Measurements from ENCODE around the gene FOXF1.

Gene FOXF1

GRCh38 chr16:86534779-86535615 lies 24.7 kb downstream of the FOXF1 start:
- DNase-seq (ENCODE audit: low read depth): no peak

DNA sequence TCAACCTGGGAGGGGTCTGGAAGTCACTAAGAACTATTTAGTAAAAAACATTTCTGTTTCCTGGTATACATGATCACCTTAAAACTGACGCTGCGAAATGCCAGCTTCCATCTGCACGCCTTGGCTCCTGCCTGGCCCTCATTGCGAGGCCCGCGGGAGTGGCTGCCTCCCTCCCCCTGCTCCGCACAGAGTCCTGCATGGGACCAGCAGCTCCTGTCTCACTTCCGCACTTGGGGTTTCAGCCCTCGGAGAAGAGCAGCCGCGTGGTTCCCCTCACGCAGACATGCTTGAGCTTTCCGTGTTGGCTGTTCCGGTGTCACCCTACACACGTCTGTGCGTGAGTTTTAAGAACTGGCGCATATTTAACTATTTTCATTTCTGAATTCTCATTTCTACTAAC lies 26.3 kb downstream of the FOXF1 start:
- DNase-seq (ENCODE audit: low read depth): no peak

DNA sequence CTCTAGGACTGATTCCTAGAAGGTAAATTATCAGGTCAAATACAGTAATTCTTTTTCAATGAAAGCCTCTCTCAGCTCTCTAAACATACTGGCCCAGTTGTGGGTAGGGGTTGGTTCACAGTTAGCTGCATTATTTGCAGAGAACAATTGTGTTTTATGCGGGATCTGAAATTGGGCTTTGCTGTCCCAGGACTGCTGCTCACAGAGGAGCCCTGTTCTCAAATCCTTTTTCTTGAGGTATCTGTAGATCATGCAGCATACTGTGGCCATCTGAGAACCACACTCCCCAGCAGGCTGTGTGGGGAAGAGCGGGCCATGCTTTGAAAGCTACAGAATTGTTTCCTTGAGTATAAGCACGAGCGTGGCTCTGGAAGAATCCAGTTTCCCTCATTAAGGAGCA lies 27.2 kb downstream of the FOXF1 start:
- DNase-seq (ENCODE audit: low read depth): no peak

DNA sequence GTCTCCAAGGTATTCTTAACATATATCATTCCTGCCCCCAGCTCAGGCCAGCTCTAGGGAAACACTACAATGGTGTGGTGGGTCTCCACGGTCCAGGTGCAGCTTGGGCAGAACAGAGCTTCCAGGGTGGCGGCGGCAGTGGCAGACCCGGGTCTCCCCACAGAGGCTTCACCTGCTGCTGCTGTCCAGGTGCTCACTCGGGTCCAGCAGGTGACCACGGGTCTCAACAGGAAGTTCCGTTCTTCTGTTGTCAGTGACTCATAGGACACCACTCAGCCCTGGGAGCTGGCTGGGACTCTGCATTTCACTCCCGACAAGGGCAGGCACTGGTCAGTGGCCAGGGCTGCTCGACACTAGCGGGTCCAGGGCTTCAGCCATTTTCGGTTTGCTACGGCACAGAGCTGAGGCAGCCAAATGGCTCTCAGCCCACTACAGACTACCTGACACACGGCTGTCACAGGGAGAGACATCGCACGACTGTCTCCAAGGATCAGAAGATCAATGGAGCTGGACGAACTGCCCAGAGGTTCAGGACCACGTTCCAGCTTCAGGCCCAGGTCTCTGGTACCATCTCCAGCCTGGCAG lies 28.0 kb downstream of the FOXF1 start:
- DNase-seq (ENCODE audit: low read depth): no peak

GRCh38 chr16:86540894-86541293 lies 30.6 kb downstream of the FOXF1 start:
- DNase-seq (ENCODE audit: low read depth): no peak

DNA sequence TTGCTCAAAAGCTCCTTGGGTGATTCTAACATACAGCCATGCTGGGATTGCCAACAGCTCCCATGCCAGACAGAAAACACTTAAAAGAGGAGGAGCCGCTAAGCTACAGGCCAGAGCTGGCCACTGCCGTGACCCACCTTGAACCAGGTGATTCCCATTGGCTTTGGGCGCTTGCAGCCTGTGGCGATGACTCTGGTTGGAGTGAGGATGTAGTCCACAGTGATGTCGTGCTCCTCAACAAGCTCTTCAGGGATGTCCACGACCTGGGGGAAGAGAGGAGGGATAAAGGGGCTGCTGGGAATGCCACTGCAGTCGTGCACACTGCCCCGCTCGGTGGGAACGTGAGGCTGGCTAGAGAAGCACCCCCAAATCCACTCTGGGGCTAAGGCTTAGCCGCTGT lies 31.2 kb downstream of the FOXF1 start:
- no peak for DNase-seq (ENCODE audit: low read depth)

DNA sequence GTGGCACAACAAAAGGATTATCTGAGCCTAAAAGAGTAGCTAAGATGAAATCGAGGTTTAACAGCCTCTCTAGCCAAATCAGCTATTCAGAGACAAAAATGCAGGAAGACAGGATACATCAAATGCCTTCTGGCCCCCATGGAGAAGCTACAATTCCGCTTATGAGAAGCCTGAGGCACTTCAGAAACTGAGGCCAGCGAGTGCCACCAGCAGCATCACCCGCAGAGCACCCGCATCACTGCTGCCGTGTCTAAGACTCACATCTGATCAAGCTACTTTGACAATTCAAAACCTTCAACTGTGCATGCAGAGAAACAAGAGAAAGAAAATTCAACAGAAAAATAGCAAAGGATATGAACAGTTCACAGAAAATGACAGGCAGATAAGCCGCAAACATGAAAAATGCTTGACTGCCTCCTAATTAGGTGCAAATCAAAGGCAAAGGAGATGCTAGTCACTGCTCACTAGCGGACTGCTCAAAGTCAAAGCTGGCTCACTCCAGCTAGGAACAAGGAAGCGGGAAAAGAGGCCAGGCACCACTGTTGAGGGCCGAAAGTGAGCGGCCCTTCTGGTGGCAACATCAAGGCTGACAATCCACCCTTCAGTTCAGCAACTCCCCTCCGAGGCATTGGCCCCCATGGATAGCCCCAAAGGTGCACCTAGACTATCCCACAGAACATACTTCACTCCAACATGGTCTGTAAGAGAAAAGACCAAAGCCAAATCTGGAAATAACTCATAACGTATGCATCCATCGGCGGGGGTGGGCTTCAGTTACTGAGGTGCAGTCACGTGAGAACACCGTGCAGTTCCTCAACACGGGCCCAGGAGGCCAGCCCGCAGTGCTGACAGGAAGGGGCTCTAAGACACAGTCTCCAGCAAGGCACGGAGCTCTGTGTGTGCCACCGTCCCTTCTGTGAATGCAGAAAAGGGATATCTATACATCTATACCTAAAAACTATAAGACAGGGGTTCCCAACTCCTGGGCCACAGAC lies 32.7 kb downstream of the FOXF1 start:
- no peak for DNase-seq (ENCODE audit: low read depth)

DNA sequence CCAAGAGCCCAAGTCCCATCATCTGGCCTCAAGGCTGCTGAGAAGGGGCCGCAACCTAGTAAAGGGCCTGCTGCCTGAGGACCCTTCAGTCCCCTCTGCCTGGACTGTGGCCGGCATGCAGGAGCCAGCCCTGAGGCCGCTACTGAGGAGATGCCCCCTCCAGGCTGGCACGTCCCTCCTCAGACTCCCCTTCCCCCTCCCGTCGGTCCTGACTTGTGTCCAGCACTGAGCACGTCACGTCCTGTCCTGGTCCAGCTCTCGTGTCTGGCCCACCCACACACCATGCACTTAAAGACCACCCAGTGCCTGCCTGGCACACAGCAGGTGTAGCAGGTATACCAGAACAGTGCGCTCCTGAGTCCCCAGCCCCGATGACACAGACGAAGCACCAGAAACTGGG lies 35.2 kb downstream of the FOXF1 start:
- DNase-seq (ENCODE audit: low read depth): no peak

DNA sequence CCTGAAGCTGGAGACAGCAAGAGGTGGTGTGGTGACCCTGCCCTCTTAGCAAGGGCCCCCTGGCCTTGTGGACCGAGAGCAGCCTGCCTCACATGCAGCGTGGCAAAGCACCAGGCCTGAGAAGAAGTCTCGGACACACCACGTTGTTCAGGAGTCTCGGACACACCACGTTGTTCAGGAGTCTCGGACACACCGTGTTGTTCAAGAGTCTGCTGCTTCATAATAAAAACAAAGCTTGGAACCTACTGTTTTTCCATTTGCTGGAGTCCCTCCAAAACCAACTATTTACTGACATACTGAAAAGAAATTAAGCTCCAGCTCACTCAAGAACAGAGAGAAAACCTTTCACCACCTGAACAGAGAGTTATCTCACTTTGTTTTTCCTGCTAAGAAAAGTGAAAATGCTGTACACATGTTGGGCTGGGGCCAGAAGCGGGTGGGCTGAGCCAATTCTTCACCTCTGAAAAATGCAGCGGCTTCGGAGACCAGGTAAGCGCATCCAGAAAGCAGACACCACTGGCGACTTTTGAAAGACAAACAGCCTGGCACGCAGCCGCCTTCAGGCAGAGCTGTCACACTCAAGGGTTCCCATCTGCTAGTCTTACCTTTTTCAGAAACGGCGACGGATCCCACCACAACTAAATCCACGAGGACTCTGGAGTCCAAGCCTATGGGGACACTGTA lies 35.8 kb downstream of the FOXF1 start:
- DNase-seq (ENCODE audit: low read depth): no peak

DNA sequence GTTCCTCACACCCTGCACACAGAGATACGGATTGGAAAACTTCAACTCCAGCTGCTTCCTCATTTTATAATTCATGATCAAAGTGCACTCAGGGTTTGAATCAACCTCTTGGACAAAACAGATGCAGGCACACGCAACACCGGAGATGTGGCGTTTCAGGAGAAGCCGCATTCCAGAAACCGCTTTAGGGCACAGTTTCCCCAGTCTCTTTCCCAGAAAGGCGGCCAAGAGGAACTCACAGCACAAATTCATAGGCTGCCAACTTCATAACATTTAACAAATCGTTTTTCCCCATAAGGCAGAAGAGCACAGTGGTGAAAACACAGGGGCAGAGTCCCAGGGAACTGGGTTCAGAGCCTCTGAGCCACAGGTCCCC lies 36.3 kb downstream of the FOXF1 start:
- DNase-seq (ENCODE audit: low read depth): no peak

- no peak for DNase-seq (ENCODE audit: low read depth)
These were observed 37.0 kb downstream of the FOXF1 start for GRCh38 chr16:86547286-86547685.

DNA sequence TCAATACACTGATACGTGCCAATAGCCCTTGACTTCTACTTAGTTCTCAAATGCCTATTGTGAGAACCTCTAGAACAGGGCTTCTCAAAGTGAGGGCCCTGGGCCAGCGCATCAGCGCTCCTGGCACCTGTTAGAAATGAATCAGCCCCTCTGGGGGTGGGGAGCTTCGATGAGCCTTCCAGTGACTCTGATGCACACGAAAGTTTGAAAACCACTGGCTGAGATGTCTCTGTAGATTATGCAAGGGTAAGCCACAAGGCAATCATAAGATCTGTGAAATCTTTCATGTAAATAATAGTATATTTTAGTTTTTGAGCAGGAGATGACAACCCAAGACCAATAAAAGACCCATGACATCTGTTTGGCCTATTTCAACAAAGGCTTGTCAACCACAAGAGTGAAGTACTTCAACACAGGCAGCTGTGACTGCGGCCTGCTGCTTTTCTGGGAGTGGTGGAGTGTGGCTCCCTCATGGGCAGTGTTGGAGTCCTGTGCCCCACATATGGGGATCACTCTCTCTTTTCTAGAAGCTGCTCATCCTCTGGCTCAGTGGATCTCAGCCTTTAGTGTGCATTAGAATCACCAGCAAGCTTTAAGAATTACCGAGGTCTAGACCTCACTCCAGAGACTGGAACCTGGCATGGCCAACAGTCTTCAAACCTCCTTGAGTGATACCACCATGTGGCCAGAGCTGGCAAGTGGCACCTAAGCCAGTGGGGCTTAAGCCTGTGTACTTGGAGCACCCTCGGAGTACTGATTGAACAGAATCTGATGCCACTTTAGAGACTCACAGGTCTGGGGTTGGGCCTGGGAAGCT lies 39.0 kb downstream of the FOXF1 start:
- DNase-seq (ENCODE audit: low read depth): no peak

DNA sequence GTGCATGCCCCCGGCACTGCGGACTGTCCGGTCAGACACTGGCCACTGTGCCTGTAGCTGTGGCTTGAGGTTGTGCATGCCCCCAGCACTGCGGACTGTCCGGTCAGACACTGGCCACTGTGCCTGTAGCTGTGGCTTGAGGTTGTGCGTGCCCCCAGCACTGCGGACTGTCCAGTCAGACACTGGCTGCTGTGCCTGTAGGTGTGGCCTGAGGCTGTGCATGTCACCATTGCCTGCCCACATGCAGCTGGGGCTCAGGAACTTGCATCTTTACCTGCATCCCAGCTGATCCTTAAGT lies 39.5 kb downstream of the FOXF1 start:
- no peak for DNase-seq (ENCODE audit: low read depth)

DNA sequence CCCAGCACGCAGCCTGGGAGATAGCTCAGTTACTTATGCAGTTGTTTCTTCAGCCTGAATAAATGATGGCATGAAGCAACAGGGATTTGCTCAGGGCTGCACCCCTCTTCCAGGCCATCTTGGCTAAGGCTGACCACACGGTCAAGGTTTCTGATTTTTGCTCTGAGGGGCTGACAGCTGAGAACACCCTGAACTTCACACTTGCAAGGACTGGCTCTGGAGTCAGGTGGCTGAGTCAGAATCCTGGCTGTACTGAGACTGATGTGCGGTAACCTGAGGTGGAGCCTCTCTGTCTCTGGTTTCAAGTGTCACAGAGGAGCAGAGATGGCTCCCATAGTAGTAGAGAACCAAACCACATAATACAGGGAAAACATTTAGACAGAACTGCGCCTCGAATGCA lies 40.0 kb downstream of the FOXF1 start:
- no peak for DNase-seq (ENCODE audit: low read depth)

DNA sequence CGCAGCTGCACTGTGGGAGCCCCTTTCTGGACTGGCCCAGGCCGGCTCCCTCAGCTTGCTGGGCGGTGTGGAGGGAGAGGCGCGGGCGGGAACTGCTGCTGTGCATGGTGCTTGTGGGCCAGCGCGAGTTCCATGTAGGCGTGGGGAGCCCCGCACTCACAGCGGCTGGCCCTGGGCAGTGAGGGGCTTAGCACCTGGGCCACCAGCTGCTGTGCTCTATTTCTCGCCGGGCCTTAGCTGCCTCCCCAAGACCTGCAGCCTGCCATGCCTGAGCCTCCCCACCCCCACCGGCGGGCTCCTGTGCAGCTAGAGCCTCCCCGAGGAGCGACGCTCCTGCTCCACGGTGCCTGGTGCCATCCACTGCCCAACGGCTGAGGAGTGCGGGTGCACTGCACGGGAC lies 43.0 kb downstream of the FOXF1 start:
- DNase-seq (ENCODE audit: low read depth): no peak

- no peak for DNase-seq (ENCODE audit: low read depth)
These were observed 44.2 kb downstream of the FOXF1 start for GRCh38 chr16:86554599-86554916.

DNA sequence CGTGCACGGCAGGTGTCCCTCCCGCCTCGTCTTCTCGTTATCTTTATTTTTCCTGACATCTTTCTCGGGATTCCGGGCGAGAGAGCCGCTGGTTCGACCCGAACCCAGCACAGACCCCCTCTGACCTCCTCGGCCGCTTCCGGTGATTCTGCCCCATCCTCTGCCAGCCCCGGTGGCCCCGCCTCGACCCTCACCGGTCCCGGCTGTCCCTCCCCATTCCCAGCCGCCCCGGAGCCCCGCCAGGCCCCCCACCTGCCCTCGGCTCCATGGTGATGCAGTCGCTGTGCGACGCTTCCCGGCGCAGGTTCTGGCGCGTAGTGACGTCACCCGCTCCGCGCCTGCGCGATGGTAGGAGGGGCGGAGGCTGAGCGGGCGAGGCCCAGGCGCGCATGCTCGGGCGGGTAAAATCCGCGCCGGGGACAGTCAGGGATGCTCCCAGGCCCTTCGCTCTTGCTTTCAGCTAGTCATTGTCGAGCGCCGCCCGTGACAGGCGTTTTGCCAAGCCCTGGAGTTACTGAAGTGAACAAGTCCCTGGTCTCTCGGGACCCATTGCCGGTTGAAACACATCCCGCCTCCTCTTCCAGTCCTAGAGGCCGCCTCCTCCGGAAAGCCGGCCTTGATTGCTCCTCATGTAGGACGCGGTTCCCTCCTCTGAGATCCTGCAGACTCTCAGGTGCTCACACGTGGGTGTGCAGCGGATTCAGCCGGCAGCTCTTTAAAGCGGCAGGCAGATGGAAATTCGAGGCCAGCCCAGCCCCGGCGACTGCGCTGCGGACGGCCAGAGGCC lies 44.8 kb downstream of the FOXF1 start, which contains the start of gene MTHFSD:
MTHFSD (minus strand) TSS at position 319 of the 787 bp plus-strand sequence; CDS start at position 268, 51 bp downstream.
- DNase-seq (ENCODE audit: low read depth): peak; percentile 88

DNA sequence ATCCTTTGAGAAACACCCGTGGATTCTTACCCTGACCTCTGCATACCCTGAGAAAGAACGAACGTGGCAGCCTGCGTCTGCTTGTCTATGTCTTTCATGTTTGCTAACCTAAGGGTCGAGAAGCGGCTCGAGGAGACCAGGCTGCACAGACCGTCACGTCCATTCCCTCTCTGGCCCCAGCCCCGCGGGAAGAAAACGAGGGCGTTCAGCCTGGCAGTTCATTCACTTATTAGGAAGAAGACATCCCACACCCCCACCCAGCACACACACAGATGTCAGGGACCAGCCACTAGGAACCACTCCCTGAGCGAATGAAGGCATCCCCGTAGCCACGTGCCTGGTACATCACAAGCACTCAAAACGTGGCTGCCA lies 45.4 kb downstream of the FOXF1 start:
- no peak for DNase-seq (ENCODE audit: low read depth)

DNA sequence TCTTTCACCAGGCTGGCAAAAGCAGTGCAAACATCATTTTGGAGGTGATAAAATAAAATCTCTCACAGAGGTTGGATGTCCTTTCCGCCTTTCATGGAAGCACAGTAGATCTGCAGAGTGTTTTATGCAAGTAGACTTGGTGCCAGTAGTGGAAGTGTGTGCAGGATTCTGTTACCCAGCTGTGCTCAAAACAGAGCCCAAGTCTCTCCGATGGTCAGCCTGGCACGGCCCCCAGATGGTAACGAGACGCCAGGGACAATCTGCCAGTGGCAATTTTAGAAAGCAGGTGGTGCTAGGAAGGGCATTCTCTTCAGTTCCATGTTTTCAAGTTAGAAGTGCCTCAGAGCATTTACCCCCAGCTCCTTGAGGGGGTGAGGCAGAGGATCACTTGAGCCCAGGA lies 46.2 kb downstream of the FOXF1 start:
- DNase-seq (ENCODE audit: low read depth): no peak

DNA sequence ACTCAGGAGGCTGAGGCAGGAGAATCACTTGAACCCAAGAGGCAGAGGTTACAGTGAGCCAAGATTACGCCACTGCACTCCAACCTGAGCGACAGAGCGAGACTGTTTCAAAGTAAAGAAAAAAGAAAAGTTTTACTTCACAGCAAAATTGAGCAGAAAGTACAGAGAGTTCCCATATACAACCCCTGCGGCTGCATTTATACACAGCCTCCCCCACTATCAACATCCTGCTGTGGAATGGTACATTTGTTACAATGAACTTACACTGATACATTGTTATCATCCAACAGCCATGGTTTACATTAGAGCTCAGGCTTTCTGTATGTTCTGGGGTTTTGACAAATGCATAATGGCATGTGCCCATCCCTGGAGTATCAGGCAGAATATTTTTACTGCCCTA lies 47.3 kb downstream of the FOXF1 start:
- DNase-seq (ENCODE audit: low read depth): no peak
